Endometrium (tissue), 2 donors: Measurements from ENCODE around the gene TERF2IP.

Source experiments
- FAIRE-seq: peaks from 2 replicates; lab custom pipeline; 2012; peaks lifted over from hg19 to GRCh38; lab: Jason Lieb, UNC
- donor health status: control.
- donor health status: control.

TERF2IP gene

DNA sequence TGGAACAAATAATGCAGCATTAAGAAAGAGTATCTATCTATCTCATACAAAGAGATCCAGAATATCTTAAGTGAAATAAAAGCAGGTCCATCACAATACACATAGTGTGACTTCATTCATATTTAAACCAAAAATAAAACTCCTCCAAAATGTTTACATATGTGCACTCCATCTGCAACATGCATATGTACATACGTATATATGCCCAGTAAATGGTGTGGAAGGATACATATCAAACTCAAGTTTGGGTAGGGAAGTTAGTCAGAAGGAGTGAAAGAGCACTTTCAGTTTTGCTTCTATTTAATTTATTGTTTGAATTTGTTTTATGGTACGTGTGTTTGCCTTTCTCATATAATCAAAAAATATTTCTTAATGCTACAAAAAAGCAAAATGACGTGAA, 12.5 kb upstream of the TERF2IP start:
- no peak for FAIRE-seq

DNA sequence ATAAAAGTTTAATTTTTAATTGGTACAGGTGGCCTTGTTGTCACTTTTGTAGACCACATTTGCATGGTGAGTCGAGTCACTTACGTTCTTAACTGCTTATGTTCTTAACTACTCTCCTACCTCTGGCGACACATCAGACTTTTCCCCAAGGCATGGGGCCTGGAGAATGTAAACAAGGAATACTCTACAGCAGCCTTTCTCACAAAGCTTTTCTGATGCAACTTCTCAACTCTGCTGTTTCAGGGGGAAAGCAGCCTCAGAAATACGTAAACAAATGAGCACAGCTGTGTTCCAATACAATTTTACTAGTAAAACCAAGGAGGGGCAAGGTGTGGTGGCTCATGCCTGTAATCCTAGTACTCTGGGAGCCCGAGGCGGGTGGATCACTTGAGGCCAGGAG, 7.0 kb upstream of the TERF2IP start:
- FAIRE-seq: no peak

- FAIRE-seq: no peak
These were observed 3.1 kb upstream of the TERF2IP start for GRCh38 chr16:75644240-75645012.

GRCh38 chr16:75647112-75647491, 471 bp upstream of the TERF2IP start:
- no peak for FAIRE-seq

DNA sequence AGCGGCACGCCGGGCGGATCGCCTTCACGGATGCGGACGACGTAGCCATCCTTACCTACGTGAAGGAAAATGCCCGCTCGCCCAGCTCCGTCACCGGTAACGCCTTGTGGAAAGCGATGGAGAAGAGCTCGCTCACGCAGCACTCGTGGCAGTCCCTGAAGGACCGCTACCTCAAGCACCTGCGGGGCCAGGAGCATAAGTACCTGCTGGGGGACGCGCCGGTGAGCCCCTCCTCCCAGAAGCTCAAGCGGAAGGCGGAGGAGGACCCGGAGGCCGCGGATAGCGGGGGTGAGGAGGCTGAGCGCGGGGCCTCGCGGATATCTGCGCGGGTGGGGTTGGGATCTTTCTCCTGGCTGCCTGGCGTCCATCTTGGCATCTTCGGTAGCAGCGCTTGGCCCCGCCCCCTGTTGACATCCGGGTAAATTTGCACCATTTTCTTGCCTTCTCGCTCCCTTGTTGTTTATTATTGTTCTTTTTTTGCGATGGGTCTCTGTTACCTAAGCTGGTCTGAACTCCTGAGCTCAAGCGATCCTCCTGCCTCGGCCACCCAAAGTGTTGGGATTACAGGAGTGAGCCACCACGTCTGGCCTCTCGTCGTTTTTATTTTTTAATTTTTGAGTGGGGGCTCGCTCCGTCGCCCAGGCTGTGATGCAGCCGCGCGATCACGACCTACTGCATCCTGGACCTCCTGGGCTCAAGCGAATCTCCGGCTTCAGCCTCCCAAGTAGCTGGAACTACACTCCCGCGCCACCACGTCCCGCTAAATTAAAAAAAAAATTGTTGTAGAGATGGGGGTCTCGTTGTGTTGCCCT, 898 bp downstream of the TERF2IP start:
- FAIRE-seq: no peak

GRCh38 chr16:75653922-75654321, 6.3 kb downstream of the TERF2IP start:
- no peak for FAIRE-seq

DNA sequence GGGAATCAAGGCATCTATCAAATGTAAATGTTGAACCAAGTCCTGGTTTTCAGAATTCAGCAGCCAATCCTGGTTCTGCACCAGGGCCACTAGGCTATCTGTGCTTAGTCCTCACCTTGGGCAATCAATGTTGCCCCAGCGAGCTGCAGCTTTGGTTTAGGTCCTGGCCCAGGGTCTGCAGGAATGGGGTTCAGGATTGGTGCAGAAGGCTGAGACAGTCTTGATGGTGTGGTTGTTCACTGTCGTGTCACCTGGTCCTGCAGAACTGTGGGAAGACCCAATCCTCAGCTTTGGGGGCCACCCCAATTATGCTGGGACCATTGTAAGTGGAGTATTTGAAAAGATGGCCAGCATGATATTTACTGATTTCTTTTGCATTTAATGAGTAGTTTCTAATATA, 10.6 kb downstream of the TERF2IP start:
- no peak for FAIRE-seq

DNA sequence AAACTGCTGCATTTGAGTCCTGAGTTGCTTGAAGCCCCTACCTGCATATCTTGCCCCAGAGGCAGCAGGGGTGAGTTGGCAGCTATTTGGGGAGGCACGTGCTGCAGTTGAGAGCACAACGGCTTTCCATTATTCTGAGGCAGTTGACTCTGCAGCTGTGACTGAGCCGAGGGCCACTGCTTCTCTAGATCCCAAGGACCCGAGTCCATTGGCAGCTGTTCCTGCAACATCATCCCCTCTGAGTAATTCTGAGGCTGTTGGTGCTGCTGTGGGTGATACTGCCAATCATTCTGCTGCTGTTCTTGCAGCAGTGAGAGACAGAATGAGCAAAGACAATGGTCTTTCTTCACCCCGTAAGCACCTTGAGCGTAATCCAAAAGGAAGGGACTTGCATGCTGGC, 12.7 kb downstream of the TERF2IP start:
- FAIRE-seq: no peak

DNA sequence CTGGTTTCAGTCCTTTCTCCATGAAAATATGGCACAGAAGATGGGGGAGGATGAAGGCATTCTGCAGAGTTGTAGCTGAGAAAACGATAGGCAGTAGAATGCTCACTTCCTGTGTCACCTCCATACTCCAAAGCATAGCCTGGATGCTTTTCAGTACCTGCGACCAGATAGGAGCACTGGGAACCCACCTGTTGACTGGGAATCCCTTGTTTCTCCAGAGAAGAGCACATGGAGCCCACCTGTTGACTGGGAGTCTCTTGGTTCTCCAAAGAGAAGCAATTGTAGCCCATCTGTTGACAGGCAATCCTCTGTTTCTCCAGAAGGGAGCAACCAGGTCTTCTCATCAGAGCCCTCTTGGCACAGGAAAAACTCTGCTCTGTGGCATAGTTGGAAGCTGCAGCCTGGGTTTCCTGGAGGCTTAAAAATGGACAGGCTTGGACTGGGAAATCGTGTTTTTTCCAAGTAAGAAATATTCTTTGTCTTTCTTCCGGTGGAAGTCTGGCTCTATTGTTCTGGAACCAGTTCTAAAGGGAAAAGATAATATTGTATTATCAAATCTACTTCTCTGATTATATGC, 13.2 kb downstream of the TERF2IP start:
- FAIRE-seq: no peak

DNA sequence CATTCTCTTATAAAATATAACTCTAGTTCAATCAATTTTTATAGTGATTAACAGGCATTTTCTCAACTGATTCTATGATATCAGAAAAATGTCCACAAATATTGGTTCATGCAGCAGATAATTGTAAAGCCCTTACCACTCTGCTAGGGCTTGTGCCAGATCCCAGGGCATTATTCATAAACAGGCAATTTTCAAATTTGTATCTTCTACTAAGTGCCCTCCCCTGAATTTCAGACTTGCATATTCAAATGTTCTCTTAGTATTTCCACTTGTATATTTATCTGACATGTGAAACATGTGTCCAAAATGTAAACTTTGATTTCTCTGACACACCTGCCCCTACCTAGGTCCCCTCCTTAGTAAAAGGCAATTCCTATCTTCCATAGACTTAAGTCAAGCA, 19.9 kb downstream of the TERF2IP start:
- FAIRE-seq: no peak

- no peak for FAIRE-seq
These were observed 29.3 kb downstream of the TERF2IP start, which contains the start of gene CPHXL2 for GRCh38 chr16:75676909-75677308. CPHXL2 (minus strand) TSS chr16:75677009; CDS start chr16:75676999, 10 bp downstream.

GRCh38 chr16:75679366-75679765, 31.8 kb downstream of the TERF2IP start:
- no peak for FAIRE-seq

GRCh38 chr16:75682308-75682707, 34.7 kb downstream of the TERF2IP start:
- no peak for FAIRE-seq

DNA sequence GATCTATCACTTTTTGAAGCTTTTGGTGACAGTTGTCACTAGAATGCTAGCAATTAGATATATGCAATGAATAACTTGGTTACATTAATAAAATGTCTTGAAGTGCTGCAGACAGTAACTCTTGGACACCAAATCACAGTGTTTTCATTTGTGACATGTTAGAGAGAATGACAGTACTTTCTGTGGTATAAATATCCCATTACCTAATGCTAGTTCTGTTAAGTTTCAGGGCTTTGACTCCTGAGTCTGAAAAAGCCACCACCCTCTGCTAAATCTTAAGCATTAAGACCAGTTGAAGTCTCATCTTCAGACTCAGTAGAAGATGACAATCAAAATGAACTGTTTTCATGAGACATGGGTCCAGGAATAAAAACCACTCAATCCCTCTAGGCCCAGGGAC, 39.8 kb downstream of the TERF2IP start:
- FAIRE-seq: no peak

GRCh38 chr16:75695708-75696107, 48.1 kb downstream of the TERF2IP start:
- no peak for FAIRE-seq

- FAIRE-seq: no peak
These were observed 50.0 kb downstream of the TERF2IP start for GRCh38 chr16:75697571-75697970.

- no peak for FAIRE-seq
These were observed 53.8 kb downstream of the TERF2IP start, which contains the start of gene DUXB for GRCh38 chr16:75701361-75701760. DUXB (minus strand) TSS chr16:75701461; CDS start chr16:75701418, 43 bp downstream.

DNA sequence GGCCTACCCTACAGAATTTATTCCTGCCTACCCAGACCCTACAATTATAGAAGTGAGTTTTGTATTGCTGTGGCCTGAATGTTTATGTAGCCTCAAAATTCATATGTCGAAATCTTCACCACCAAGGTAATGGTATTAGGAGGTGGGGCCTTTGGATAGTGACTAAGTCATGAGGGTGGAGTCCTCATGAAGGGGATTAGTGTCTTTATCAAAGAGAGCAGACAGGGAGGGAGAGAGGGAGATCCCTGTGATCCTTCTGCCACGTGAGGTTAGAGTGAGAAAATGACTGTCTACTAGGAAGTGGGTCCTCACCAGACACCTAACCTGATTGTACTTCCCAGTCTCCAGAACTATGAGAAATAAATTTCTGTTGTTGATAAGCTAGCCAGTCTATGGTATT, 54.7 kb downstream of the TERF2IP start:
- no peak for FAIRE-seq

- no peak for FAIRE-seq
These were observed 55.7 kb downstream of the TERF2IP start for GRCh38 chr16:75703306-75703705.
